HG02759 (cell line): Measurements from ENCODE around the gene SP3.
A peak's percentile ranks its signal among the peaks of the same experiment; 100 is the strongest.
"Not testable (repeated sequence)": the region's sequence is repeated elsewhere in the genome, so short reads cannot be mapped to it uniquely, and the experiment has no call there.

ENCODE experiments used
- ATAC-seq: cut with Tn5 transposase; IDR thresholded peaks from one replicate; pipeline ENCODE4 v1.9.1; 2021; ENCODE audit warnings: mild to moderate bottlenecking, moderate library complexity; ENCODE audit not compliant: unreplicated experiment

SP3 gene

GRCh38 chr2:173892341-173892740, 72.8 kb downstream of the SP3 start:
- ATAC-seq: no peak

DNA sequence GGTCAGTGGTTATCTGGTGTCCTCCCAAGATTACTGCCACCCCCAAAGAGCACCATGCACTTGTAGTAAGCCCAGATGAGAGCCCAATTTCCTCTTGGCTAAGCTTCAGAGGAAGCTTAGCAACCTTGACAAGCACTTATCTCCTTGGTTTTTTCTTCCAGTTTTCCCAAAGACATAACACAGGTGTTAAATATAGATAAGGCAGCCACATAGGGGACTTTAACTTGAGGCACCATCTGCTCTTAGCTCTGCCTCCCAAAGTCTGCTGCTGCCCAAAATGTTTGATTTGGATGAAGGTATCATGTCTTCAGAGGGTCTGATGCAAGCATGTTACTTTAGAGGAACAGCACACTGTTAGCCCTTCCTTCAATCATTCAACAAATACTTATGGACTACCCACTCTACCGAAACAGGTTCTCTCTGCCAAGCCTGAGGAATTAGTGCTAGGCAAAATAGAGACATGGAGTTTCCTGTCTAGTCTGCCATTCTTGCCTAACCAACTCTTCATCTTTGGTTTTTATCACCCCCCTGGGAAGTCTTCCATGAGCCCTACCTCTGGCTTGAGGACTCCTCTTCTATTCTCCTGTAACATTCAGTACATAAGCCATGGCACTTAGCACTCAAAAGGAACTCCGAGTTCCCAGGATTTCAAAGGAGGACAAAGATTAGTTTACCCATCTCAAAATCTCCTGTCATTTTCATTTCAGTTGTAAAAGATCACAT, 73.7 kb downstream of the SP3 start:
- no peak for ATAC-seq

- ATAC-seq: not testable (repeated sequence)
Observed at GRCh38 chr2:173889464-173889863, 75.7 kb downstream of the SP3 start.

- ATAC-seq: no peak
Observed at GRCh38 chr2:173886613-173887012, 78.6 kb downstream of the SP3 start.

GRCh38 chr2:173884025-173884802, 81.0 kb downstream of the SP3 start:
- no peak for ATAC-seq

GRCh38 chr2:173881886-173882285, 83.3 kb downstream of the SP3 start:
- no peak for ATAC-seq

- no peak for ATAC-seq
Observed at GRCh38 chr2:173881461-173881860, 83.7 kb downstream of the SP3 start.

- ATAC-seq: no peak
Observed at GRCh38 chr2:173880561-173880960, 84.6 kb downstream of the SP3 start.

DNA sequence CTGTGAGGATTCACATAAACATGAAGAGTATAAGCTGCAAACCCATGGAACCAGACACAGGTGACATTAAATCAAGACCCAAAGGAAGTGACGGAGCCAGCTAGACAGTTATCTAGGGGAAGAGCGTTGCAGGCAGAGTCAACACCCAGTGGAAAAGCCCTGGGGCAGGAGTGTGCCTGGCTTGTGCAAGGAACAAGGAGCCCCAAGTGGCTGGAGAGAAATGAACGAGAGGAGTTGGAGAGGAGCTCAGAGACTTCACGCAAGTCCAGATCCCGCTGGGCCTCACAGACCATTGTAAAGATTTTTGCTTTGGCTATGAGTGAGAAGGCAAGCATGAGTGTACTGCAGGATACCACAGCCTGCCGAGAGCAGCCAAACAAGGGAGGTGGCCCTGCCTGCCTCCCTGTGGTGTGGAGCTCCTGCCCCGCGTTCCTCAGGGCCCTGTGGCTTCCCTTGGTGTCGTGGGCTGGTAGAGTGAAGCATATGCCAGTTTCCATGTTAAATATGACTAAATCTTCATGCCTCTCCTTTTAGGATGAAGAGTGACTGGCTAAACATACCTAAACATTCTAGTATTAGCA, 88.2 kb downstream of the SP3 start:
- no peak for ATAC-seq

- ATAC-seq: peak; percentile 98
Observed at GRCh38 chr2:173874894-173875237, 90.3 kb downstream of the SP3 start.

DNA sequence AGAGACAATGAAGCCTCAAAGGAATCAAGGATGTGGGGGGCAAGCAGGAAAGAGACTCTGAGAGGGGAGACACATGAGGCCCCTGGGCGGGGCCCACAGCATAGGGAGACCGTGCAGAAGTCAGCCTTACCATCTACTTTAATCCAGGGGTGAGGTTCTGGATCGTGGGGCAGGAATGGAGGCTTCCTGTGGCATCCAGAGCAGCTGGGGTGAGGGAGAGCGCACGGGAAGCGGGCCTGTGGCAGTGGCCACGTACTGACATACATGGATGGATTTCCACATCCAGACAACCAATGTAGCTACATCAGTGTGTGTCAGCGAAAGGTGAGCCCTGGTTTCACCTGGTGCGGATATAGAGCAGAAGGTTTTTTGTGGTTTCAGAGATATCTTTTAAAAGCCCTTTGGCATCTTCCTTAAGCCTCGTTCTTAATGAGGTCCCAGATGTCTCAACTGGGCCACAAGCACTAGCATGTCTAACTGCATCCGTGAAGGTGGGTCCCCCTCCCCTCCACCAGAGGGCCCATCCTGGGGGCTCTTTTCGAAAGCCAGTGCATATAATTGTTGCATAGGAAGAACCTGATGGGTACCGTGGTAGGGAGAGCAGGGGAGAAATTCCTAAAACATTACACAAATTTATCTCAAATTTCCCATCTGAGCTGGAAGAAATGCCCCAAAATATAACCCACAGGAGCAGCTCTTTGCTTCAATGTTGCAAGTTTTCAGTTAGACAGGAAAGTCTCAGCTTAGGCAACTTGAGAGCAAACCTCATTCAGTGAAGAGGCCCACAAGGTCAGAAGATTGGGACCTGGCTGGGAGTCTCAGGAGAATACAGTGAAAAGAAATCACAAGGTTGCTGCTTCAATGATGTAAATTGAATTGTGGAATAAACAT, 90.9 kb downstream of the SP3 start:
- ATAC-seq: peak; percentile 51

GRCh38 chr2:173872714-173873113, 92.5 kb downstream of the SP3 start:
- ATAC-seq: no peak

- no peak for ATAC-seq
Observed at GRCh38 chr2:173869244-173870229, 95.6 kb downstream of the SP3 start.

GRCh38 chr2:173868406-173868805, 96.8 kb downstream of the SP3 start:
- no peak for ATAC-seq

DNA sequence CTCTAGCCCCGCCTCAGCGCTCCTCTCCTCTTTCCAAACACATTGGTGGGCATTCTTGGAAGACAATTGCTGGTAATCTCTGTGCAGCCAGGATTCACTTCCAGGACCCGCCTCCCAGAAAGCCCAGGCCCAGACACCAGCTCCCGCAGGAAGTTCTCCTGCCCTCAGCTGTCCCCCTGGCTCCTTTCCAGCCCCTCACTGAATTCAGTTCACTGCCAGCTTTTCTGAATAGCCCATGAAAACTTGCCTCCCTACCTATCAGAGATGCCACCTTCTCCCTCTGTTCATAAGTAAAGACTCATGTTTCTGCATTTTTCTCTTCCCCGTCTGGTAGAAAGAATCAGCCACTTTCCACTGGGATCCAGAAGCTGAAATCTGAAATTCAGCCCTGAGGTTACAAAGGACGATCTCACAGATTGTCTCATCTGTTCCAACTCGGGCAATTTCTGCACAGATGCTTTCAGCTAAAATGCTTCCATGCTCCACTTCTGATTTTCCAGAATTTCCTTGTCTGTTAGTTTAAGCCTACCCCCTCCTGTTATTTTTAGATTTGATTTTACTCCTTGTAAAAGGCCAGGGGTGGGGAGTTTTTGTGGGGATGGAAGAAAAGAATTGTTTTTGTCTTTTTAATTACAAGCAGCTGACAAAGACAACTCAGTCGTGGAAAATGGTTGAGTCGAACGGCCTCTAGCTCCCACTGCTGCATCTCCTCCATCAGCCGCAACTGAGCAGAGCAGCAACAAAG, 98.1 kb downstream of the SP3 start:
- ATAC-seq: no peak

GRCh38 chr2:173865971-173866873, 99.0 kb downstream of the SP3 start:
- ATAC-seq: no peak

- no peak for ATAC-seq
Observed at GRCh38 chr2:173862612-173863217, 102.5 kb downstream of the SP3 start.

DNA sequence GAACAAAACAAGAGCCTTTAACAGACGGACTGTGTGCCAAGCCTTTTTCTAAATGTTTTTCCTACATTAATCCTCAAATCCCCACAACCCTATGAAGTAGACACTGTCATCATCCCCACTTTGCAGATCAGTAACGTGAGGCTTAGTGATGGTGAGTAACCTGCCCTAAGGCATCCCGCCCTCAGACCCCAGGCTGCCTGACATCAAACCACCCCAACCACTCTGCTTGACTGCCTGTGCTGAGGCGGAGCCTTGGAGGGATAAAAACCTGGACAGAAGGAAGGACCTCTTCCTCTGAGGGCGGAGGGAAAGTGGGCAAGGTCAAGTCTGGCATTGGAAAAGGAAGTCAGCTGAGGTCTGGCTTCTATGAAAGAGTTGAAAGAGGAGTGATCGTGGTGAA, 104.6 kb downstream of the SP3 start:
- no peak for ATAC-seq
